ENCODE data around the gene ARSI.

ARSI gene

DNA sequence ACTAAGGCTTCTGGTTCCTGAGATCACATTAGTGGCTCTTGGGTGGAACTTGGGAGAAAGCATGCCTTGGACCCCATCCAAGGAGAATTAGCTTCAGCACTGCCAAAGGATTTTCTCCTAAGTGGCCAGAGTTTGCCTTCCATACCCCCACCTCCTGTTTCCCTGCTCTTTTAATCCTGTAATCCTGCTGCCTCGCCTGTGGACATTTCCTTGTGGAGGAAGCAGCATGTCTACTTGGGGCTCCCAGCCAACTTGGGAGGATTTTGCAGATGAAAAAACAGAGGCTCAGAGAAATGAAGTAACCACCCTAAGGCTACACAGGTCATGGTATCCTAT, 1.6 kb downstream of the ARSI start:
- TF ChIP-seq SP1 (IDR thresholded peaks at IDR 0.05) (no peak), L3MBTL2 (conservative IDR thresholded peaks at IDR 0.05) (no peak), LEF1 (IDR thresholded peaks at IDR 0.05; ENCODE audit: borderline replicate concordance) (no peak), FOXA1 (IDR thresholded peaks at IDR 0.05) (no peak), HDGF (IDR thresholded peaks at IDR 0.05; ENCODE audit: borderline replicate concordance) (no peak), TARDBP (IDR thresholded peaks at IDR 0.05) (no peak), BHLHE40 (IDR thresholded peaks at IDR 0.05; ENCODE audit: borderline replicate concordance) (no peak), FOXK2 (IDR thresholded peaks at IDR 0.05) (no peak), FOXM1 (IDR thresholded peaks at IDR 0.05; ENCODE audit: borderline replicate concordance) (no peak), SUZ12 (IDR thresholded peaks at IDR 0.05) (no peak), CTBP1 (IDR thresholded peaks at IDR 0.05; ENCODE audit: borderline replicate concordance) (no peak), ARNT (IDR thresholded peaks at IDR 0.05) (no peak), NFRKB (IDR thresholded peaks at IDR 0.05) (no peak), ZNF384 (IDR thresholded peaks at IDR 0.05) (no peak), ELF4 (IDR thresholded peaks at IDR 0.05) (no peak)
- TF ChIP-seq, protein P1, sequence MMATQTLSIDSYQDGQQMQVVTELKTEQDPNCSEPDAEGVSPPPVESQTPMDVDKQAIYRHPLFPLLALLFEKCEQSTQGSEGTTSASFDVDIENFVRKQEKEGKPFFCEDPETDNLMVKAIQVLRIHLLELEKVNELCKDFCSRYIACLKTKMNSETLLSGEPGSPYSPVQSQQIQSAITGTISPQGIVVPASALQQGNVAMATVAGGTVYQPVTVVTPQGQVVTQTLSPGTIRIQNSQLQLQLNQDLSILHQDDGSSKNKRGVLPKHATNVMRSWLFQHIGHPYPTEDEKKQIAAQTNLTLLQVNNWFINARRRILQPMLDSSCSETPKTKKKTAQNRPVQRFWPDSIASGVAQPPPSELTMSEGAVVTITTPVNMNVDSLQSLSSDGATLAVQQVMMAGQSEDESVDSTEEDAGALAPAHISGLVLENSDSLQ (IDR thresholded peaks at IDR 0.05) = no peak
- CTCF ChIA-PET = no interaction called here
- POLR2A ChIA-PET = no interaction called here
- DNase-seq (ENCODE audit: extremely low spot score) = no peak

- no peak for DNase-seq (ENCODE audit: extremely low spot score)
- ChIA-PET POLR2A (interaction anchor here (0.9 kb wide), 1 partner anchor 56 kb away, joined by 4 read pairs; the partner anchor contains the start of gene TCOF1), CTCF (no interaction called here)
- no peak for TF ChIP-seq TARDBP (IDR thresholded peaks at IDR 0.05)
- no peak for TF ChIP-seq L3MBTL2 (conservative IDR thresholded peaks at IDR 0.05)
- TF ChIP-seq SUZ12 (IDR thresholded peaks at IDR 0.05) = no peak
- no peak for TF ChIP-seq FOXA1 (IDR thresholded peaks at IDR 0.05)
- no peak for TF ChIP-seq SP1 (IDR thresholded peaks at IDR 0.05)
- TF ChIP-seq, protein P1 (IDR thresholded peaks at IDR 0.05) = no peak
- no peak for TF ChIP-seq FOXK2 (IDR thresholded peaks at IDR 0.05)
- no peak for TF ChIP-seq BHLHE40 (IDR thresholded peaks at IDR 0.05; ENCODE audit: borderline replicate concordance)
- no peak for TF ChIP-seq ZNF384 (IDR thresholded peaks at IDR 0.05)
- TF ChIP-seq LEF1 (IDR thresholded peaks at IDR 0.05; ENCODE audit: borderline replicate concordance) = no peak
- TF ChIP-seq CTBP1 (IDR thresholded peaks at IDR 0.05; ENCODE audit: borderline replicate concordance) = no peak
- no peak for TF ChIP-seq NFRKB (IDR thresholded peaks at IDR 0.05)
- TF ChIP-seq ELF4 (IDR thresholded peaks at IDR 0.05) = no peak
- TF ChIP-seq FOXM1 (IDR thresholded peaks at IDR 0.05; ENCODE audit: borderline replicate concordance) = no peak
These were observed 2.1 kb downstream of the ARSI start for GRCh38 chr5:150300496-150301169.

DNA sequence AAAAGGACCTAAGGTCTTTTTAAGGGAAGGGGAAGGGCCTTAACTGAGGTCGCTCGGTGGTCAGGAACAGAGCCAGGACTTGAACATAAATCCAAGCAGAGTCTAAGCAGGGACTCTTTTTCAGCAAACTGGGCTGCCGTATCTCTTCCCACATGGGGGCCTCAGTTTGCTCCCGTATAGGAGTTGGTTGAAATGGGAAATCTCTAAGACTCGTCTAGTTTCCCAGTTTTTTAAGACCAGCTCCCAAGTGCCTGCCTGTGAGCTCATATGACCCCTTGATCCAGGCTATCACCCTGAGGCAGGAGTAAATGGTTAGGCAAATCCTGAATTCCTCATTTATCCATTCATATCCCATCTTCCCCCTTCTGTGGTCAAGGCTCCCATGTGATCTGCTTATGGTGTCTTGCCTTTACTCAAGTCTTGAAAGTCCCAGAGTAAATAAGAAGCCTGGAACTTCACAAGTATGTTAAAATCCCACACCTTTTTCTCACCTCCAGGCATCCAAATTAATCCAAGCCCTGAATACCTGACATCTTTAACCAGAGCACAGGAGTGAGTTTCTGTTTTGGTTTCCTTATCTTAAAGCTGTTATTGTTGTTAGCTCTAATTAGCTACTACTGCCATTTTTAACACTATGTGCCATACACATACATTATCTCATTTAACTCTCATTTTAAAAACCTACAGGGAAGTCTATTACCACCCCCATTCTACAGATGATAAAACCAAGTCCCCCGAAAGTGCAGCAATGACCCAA, 3.0 kb downstream of the ARSI start:
- DNase-seq (ENCODE audit: extremely low spot score) = no peak
- POLR2A ChIA-PET = interaction anchor here (0.9 kb wide), 1 partner anchor 57 kb away, joined by 4 read pairs; the partner anchor contains the start of gene TCOF1
- TF ChIP-seq TARDBP (IDR thresholded peaks at IDR 0.05) (no peak), SUZ12 (IDR thresholded peaks at IDR 0.05) (no peak), BHLHE40 (IDR thresholded peaks at IDR 0.05; ENCODE audit: borderline replicate concordance) (no peak)
- CTCF ChIA-PET = interaction anchor here (0.5 kb wide), 1 partner anchor 45 kb away, joined by 3 read pairs; no protein-coding TSS in a partner anchor

GRCh38 chr5:150298701-150299451, 3.8 kb downstream of the ARSI start:
- no peak for DNase-seq (ENCODE audit: extremely low spot score)
- TF ChIP-seq HDGF (IDR thresholded peaks at IDR 0.05; ENCODE audit: borderline replicate concordance) = no peak
- CTCF ChIA-PET = no interaction called here
- POLR2A ChIA-PET = no interaction called here

DNA sequence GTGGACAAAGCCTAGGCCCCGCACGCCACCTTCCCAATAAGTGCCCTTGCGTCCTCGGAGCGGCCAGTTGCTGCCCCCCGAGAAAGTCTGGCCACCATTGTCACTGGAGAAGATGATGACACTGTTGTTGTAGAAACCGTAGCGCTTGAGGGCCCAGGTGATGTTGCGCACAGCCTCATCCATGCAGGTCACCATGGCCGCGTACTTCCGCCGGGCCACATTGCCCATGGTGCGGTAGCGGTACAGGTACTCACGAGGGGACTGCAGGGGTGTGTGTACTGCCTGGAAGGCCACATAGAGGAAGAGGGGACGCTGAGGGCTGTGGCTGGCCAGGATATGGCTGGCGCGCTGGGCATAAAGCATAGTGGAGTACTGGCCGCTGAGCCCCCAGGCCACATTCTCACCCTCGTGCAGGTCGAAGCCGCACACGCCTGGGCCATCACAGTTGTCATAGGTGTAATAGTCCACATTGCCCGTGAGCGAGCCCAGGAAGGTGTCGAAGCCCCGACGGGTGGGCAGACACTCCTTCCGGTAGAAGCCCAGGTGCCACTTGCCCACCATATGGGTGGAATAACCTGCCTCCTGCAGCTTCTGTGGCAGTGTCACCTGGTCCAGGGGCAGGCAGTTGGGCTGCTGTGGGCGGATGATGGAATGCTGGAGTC, 4.6 kb downstream of the ARSI start:
- DNase-seq (ENCODE audit: extremely low spot score) = no peak
- ChIA-PET POLR2A (no interaction called here), CTCF (no interaction called here)
- TF ChIP-seq ZNF384 (IDR thresholded peaks at IDR 0.05) (no peak), FOXM1 (IDR thresholded peaks at IDR 0.05; ENCODE audit: borderline replicate concordance) (no peak)

DNA sequence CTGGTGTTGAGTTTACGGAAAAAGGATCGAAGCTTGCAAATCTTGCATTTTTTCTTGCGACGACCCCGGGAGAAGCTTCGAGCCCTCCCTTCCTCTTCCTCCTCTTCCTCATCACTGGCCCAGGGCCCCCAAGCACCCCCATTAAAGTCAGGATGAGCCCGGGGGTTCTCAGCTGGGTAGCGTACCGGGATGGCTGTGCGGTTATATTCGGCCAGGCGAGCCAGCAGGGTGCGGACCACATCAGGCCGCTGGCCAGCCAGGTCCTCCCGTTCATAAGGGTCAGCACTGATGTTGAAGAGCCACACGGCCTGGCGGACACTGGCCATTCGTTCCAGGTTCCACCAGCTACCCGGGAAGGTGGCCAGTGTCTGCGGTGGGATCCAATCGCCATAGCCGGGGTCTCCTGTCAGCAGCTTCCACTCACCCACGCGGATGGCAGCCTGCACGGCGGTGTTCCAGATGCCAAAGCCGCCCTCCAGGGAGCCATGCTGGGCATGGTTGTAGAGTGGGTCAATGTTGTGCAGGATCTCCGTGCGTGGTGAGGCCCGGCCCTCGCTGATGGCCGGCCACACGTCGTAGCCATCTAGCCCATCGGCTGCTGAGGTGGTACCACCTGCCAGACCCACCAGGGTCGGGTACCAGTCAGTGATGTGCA, 5.3 kb downstream of the ARSI start:
- no peak for TF ChIP-seq ARNT (IDR thresholded peaks at IDR 0.05)
- TF ChIP-seq FOXA1 (IDR thresholded peaks at IDR 0.05) = no peak
- TF ChIP-seq, protein P1 (IDR thresholded peaks at IDR 0.05) = no peak
- TF ChIP-seq CTBP1 (IDR thresholded peaks at IDR 0.05; ENCODE audit: borderline replicate concordance) = no peak
- no peak for TF ChIP-seq ZNF384 (IDR thresholded peaks at IDR 0.05)
- no peak for TF ChIP-seq BHLHE40 (IDR thresholded peaks at IDR 0.05; ENCODE audit: borderline replicate concordance)
- TF ChIP-seq TARDBP (IDR thresholded peaks at IDR 0.05) = no peak
- TF ChIP-seq LEF1 (IDR thresholded peaks at IDR 0.05; ENCODE audit: borderline replicate concordance) = no peak
- TF ChIP-seq FOXK2 (IDR thresholded peaks at IDR 0.05) = no peak
- no peak for TF ChIP-seq SUZ12 (IDR thresholded peaks at IDR 0.05)
- ChIA-PET CTCF (no interaction called here), POLR2A (no interaction called here)
- DNase-seq (ENCODE audit: extremely low spot score) = no peak
